Activated CD4-positive, alpha-beta T cell treated with anti-CD3 and anti-CD28 coated beads, Interleukin-2, amount 10 ng/mL, durations not matched to agents 7 days and 5 days (primary cell): ENCODE results near the gene TMEM121B. TPM values are rescaled to one million over a fixed set of nuclear protein-coding genes. Genes with fewer than 3 reads are reported as not detected.

ENCODE experiments used
- CTCF ChIA-PET: fragments of 350-600 bp; sonication (Branson Sonifier 250); formaldehyde crosslinking; loops from one replicate; lab custom pipeline; 2021; ENCODE audit warnings: antibody characterized with exemption; lab: Charles Lee
- POLR2A ChIA-PET: fragments of 350-600 bp; sonication (Branson Sonifier 250); formaldehyde crosslinking; loops from one replicate; lab custom pipeline; 2021; ENCODE audit warnings: antibody characterized with exemption; lab: Charles Lee
- DNase-seq: peaks from one replicate; pipeline ENCODE4 v3.0.0-alpha.2; 2020
- H3K27ac Mint-ChIP-seq: one replicate; pipeline ENCODE4 v1.8.0; 2021; ENCODE audit warnings: mild to moderate bottlenecking, moderate library complexity, mixed read lengths
- H3K27me3 Mint-ChIP-seq: one replicate; pipeline ENCODE4 v1.8.0; 2021; ENCODE audit warnings: mixed read lengths
- H3K36me3 Mint-ChIP-seq: one replicate; pipeline ENCODE4 v1.8.0; 2021; ENCODE audit warnings: low read depth, mixed read lengths
- H3K4me1 Mint-ChIP-seq: one replicate; pipeline ENCODE4 v1.8.0; 2021; ENCODE audit warnings: mixed read lengths
- H3K4me3 Mint-ChIP-seq: one replicate; pipeline ENCODE4 v1.8.0; 2021; ENCODE audit warnings: mild to moderate bottlenecking, moderate library complexity, mixed read lengths
- H3K9me3 Mint-ChIP-seq: one replicate; pipeline ENCODE4 v1.8.0; 2021; ENCODE audit warnings: mixed read lengths
- total RNA-seq, 2 experiments: library from RNA; stranded (reverse); gene quantifications; one replicate each; pipeline ENCODE4 v1.2.3, GENCODE V29; 2021

TMEM121B gene
- total RNA-seq, 2 experiments from 2014 or later = 0.05 to 0.06 TPM

- Mint-ChIP-seq H3K9me3 (no peaks in the 10 kb centered on the region), H3K36me3 (peaks cover 8% of the 10 kb centered on the region), H3K27me3 (no peaks in the 10 kb centered on the region), H3K4me1 (no peaks in the 10 kb centered on the region), H3K4me3 (no peak overlapping the region), H3K27ac (no peak overlapping the region)
- no peak for DNase-seq
- CTCF ChIA-PET = interaction anchor here (0.8 to 0.9 kb wide), 2 partner anchors 9 to 42 kb away, joined by 3 to 4 read pairs; no protein-coding TSS in a partner anchor
- POLR2A ChIA-PET = no interaction called here
Observed at GRCh38 chr22:17133137-17133536, 12.0 kb upstream of the TMEM121B start.

DNA sequence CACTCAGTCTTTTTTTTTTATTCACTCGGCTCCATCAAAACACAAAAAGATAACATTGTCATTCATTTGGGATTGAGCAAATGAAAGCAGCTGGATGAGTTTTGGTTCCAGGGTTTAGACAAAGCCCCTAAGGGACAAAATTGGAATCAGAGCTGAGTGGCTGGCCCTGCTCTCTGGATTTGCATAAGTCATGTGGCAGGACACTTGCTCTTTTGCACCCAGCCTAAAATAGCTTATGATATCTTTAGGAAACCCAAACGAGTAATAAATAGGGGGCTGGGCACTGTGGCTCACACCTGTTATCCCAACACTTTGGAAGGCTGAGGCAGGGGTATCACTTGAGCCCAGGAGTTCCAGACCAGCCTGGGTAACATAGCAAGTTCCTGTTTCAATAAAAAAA is 11.0 kb upstream of the TMEM121B start:
- H3K36me3 Mint-ChIP-seq = peaks cover 6% of the 10 kb centered on the region
- POLR2A ChIA-PET = no interaction called here
- CTCF ChIA-PET = interaction anchor here (0.7 to 1.7 kb wide), 2 partner anchors 13 to 72 kb away, joined by 3 to 4 read pairs; no protein-coding TSS in a partner anchor
- no peaks in the 10 kb centered on the region for H3K27me3 Mint-ChIP-seq
- H3K27ac Mint-ChIP-seq = no peak overlapping the region
- no peak for DNase-seq
- H3K4me3 Mint-ChIP-seq = no peak overlapping the region
- H3K9me3 Mint-ChIP-seq = no peaks in the 10 kb centered on the region
- no peaks in the 10 kb centered on the region for H3K4me1 Mint-ChIP-seq

GRCh38 chr22:17131686-17132085 is 10.5 kb upstream of the TMEM121B start:
- no peak overlapping the region for H3K27ac Mint-ChIP-seq
- DNase-seq = no peak
- H3K36me3 Mint-ChIP-seq = peaks cover 3% of the 10 kb centered on the region
- H3K27me3 Mint-ChIP-seq = no peaks in the 10 kb centered on the region
- H3K4me1 Mint-ChIP-seq = no peaks in the 10 kb centered on the region
- H3K9me3 Mint-ChIP-seq = no peaks in the 10 kb centered on the region
- no peak overlapping the region for H3K4me3 Mint-ChIP-seq
- ChIA-PET POLR2A (no interaction called here), CTCF (interaction anchor here (1.7 kb wide), 1 partner anchor 12 kb away, joined by 3 read pairs; no protein-coding TSS in a partner anchor)

DNA sequence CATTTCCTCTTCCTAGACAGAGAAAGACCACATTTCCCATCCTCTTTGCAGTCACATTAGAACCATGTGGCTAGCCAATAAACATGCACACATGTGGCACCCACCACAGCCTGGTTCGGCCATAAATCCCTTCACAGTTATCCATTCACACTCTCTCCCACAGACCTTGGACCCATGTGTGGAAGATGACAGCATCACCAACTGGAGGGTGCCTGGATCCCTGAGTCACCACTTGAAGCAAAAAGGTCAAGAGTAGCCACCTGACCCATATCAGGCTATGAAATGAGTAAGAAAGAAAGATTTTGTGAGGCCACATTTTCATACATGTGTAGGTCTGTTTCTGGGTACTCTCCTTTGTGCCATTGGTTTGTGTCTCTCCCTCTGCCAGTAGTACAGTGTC is 9.0 kb upstream of the TMEM121B start:
- Mint-ChIP-seq H3K27me3 (no peaks in the 10 kb centered on the region), H3K4me3 (no peak overlapping the region), H3K9me3 (no peaks in the 10 kb centered on the region), H3K4me1 (no peaks in the 10 kb centered on the region), H3K27ac (no peak overlapping the region), H3K36me3 (peaks cover 3% of the 10 kb centered on the region)
- POLR2A ChIA-PET = interaction anchor here (0.6 kb wide), 1 partner anchor 33 kb away, joined by 5 read pairs; no protein-coding TSS in a partner anchor
- no peak for DNase-seq
- CTCF ChIA-PET = no interaction called here

- POLR2A ChIA-PET = no interaction called here
- Mint-ChIP-seq H3K9me3 (no peaks in the 10 kb centered on the region), H3K27ac (no peak overlapping the region), H3K4me1 (peaks cover 38% of the 10 kb centered on the region), H3K4me3 (no peak overlapping the region), H3K36me3 (peaks cover 3% of the 10 kb centered on the region), H3K27me3 (peaks cover 30% of the 10 kb centered on the region)
- CTCF ChIA-PET = no interaction called here
- no peak for DNase-seq
Observed at GRCh38 chr22:17120711-17121232, 388 bp downstream of the TMEM121B start.

DNA sequence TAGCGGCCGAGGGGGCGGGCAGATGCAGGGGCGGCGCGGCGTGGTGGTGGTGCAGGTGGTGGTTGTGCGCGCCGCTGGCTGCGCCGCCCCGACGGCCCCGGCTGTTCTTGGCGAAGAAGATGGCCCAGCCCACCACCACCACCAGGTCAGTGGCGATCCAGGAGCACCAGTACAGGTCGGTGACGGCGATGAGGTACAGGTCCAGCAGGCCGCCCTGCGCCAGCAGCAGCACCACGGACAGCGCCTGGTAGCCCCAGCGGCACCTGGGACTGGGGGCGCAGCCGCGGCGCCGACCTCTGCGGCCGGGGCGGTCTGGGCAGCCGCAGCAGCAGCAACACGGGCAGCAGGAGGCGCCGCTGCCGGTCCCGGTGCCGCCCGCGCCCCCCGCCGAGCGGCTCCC is 879 bp downstream of the TMEM121B start:
- peak; percentile 58 for DNase-seq
- Mint-ChIP-seq H3K27me3 (peaks cover 30% of the 10 kb centered on the region), H3K36me3 (peaks cover 3% of the 10 kb centered on the region), H3K27ac (no peak overlapping the region), H3K4me3 (no peak overlapping the region), H3K4me1 (peaks cover 43% of the 10 kb centered on the region), H3K9me3 (no peaks in the 10 kb centered on the region)
- ChIA-PET CTCF (interaction anchor here (1.4 kb wide), 1 partner anchor 10 kb away, joined by 5 read pairs; no protein-coding TSS in a partner anchor), POLR2A (no interaction called here)

- Mint-ChIP-seq H3K36me3 (peaks cover 3% of the 10 kb centered on the region), H3K9me3 (no peaks in the 10 kb centered on the region), H3K4me1 (peaks cover 49% of the 10 kb centered on the region), H3K4me3 (no peak overlapping the region), H3K27ac (no peak overlapping the region), H3K27me3 (peaks cover 26% of the 10 kb centered on the region)
- ChIA-PET CTCF (interaction anchor here (1.1 to 1.4 kb wide), 2 partner anchors 10 to 12 kb away, joined by 3 to 5 read pairs; no protein-coding TSS in a partner anchor), POLR2A (no interaction called here)
- no peak for DNase-seq
Observed at GRCh38 chr22:17119481-17120202, 1.5 kb downstream of the TMEM121B start.

GRCh38 chr22:17118342-17118741 is 2.8 kb downstream of the TMEM121B start:
- peak overlapping the region; percentile 47 for H3K4me3 Mint-ChIP-seq
- peak overlapping the region; percentile 84 for H3K27ac Mint-ChIP-seq

DNA sequence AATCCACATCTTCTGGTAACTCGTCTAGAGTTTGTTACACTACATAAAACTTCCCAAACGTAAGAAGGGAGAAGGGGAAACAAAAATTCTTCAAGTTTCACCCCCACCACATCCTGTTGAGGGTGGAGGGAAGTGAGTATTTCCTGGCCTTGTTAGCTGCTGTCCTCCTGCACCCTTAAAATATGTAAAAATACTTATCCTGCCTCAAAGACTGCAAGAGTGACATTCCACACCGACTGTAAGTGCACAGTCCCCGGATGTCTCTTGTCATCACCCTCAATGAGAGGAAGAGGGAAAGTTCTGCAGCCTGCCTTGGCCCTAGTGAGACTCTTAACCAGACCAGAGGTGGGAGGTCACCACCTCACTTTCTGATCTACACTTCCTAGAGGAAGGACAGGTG is 3.3 kb downstream of the TMEM121B start:
- Mint-ChIP-seq H3K4me1 (peaks cover 55% of the 10 kb centered on the region), H3K9me3 (no peaks in the 10 kb centered on the region), H3K27me3 (peaks cover 20% of the 10 kb centered on the region), H3K27ac (peak overlapping the region; percentile 84), H3K36me3 (peaks cover 3% of the 10 kb centered on the region), H3K4me3 (peak overlapping the region; percentile 47)
- CTCF ChIA-PET = interaction anchor here (0.6 to 0.9 kb wide), 2 partner anchors 54 to 104 kb away, joined by 3 read pairs; no protein-coding TSS in a partner anchor
- POLR2A ChIA-PET = no interaction called here
- peak; percentile 29 for DNase-seq

More at GRCh38 chr22:17118342-17118741, 2.8 kb downstream of the TMEM121B start:
- no peak for DNase-seq
- Mint-ChIP-seq H3K9me3 (no peaks in the 10 kb centered on the region), H3K36me3 (peaks cover 3% of the 10 kb centered on the region), H3K27me3 (peaks cover 23% of the 10 kb centered on the region), H3K4me1 (peaks cover 55% of the 10 kb centered on the region)
- CTCF ChIA-PET = interaction anchor here (0.9 kb wide), 1 partner anchor 54 kb away, joined by 3 read pairs; no protein-coding TSS in a partner anchor
- POLR2A ChIA-PET = no interaction called here

- H3K9me3 Mint-ChIP-seq = no peaks in the 10 kb centered on the region
- peaks cover 6% of the 10 kb centered on the region for H3K36me3 Mint-ChIP-seq
- H3K27me3 Mint-ChIP-seq = peaks cover 15% of the 10 kb centered on the region
- POLR2A ChIA-PET = no interaction called here
- peaks cover 55% of the 10 kb centered on the region for H3K4me1 Mint-ChIP-seq
- DNase-seq = no peak
- CTCF ChIA-PET = interaction anchor here (0.6 to 2.5 kb wide), 3 partner anchors 54 to 105 kb away, joined by 3 to 10 read pairs (median 3); no protein-coding TSS in a partner anchor
- H3K4me3 Mint-ChIP-seq = peak overlapping the region; percentile 47
- H3K27ac Mint-ChIP-seq = peak overlapping the region; percentile 84
Observed at GRCh38 chr22:17117400-17117799, 3.8 kb downstream of the TMEM121B start.

GRCh38 chr22:17116572-17117330 is 4.4 kb downstream of the TMEM121B start:
- H3K27ac Mint-ChIP-seq = peak overlapping the region; percentile 84
- DNase-seq = no peak
- peaks cover 9% of the 10 kb centered on the region for H3K36me3 Mint-ChIP-seq
- peaks cover 9% of the 10 kb centered on the region for H3K27me3 Mint-ChIP-seq
- ChIA-PET CTCF (interaction anchor here (0.6 to 2.5 kb wide), 5 partner anchors 10 to 175 kb away, joined by 3 to 10 read pairs (median 4); no protein-coding TSS in a partner anchor), POLR2A (interaction anchor here (0.6 kb wide), 2 partner anchors 16 to 664 kb away, joined by 3 to 4 read pairs; no protein-coding TSS in a partner anchor)
- H3K9me3 Mint-ChIP-seq = no peaks in the 10 kb centered on the region
- peaks cover 52% of the 10 kb centered on the region for H3K4me1 Mint-ChIP-seq
- H3K4me3 Mint-ChIP-seq = peak overlapping the region; percentile 33

- peak overlapping the region; percentile 84 for H3K27ac Mint-ChIP-seq
- DNase-seq = no peak
- H3K4me1 Mint-ChIP-seq = peaks cover 54% of the 10 kb centered on the region
Observed at GRCh38 chr22:17115945-17116565, 5.1 kb downstream of the TMEM121B start.

More at GRCh38 chr22:17115945-17116565, 5.1 kb downstream of the TMEM121B start:
- ChIA-PET POLR2A (interaction anchor here (0.6 kb wide), 1 partner anchor 664 kb away, joined by 3 read pairs; no protein-coding TSS in a partner anchor), CTCF (interaction anchor here (0.6 to 2.5 kb wide), 5 partner anchors 9 to 176 kb away, joined by 3 to 10 read pairs (median 4); no protein-coding TSS in a partner anchor)
- peak overlapping the region; percentile 7 for H3K4me3 Mint-ChIP-seq
- peaks cover 15% of the 10 kb centered on the region for H3K36me3 Mint-ChIP-seq
- H3K27me3 Mint-ChIP-seq = peaks cover 5% of the 10 kb centered on the region
- H3K9me3 Mint-ChIP-seq = no peaks in the 10 kb centered on the region
